ENCODE measurements around the gene LGALS13. TPM values are rescaled to one million over a fixed set of nuclear protein-coding genes. Genes with fewer than 3 reads are reported as not detected.

The LGALS13 gene
- total RNA-seq, 4 donors from 2014 or later, result not detected

GRCh38 chr19:39647918-39648317 lies 45.6 kb downstream of the LGALS13 start:
- DNase-seq (ENCODE audit: low spot score in 2 of 2), result no peak
- WGBS, result 43% methylated on average over 3 of the region's 3 CpGs
- Histone ChIP-seq H3K4me1 (no peaks in the 10 kb centered on the region), H3K27me3 (peaks cover 17% of the 10 kb centered on the region), H3K9me3 (no peaks in the 10 kb centered on the region), H3K4me3 (no peak overlapping the region), H3K36me3 (no peaks in the 10 kb centered on the region), H3K27ac (no peak overlapping the region)
- TF ChIP-seq CTCF (IDR thresholded peaks at IDR 0.05), result no peak
- TF ChIP-seq EP300 (IDR thresholded peaks at IDR 0.05), result no peak
- no peak for TF ChIP-seq POLR2A (IDR thresholded peaks at IDR 0.05)

- TF ChIP-seq CTCF (IDR thresholded peaks at IDR 0.05) (no peak), EP300 (IDR thresholded peaks at IDR 0.05) (no peak), POLR2AphosphoS5 (IDR thresholded peaks at IDR 0.05) (no peak), POLR2A (IDR thresholded peaks at IDR 0.05) (no peak)
- no peaks in the 10 kb centered on the region for H3K9me3 ChIP-seq
- WGBS, result 61% methylated on average over 3 of the region's 3 CpGs
- DNase-seq (ENCODE audit: low spot score in 2 of 2), result no peak
- H3K27me3 ChIP-seq, result peaks cover 8% of the 10 kb centered on the region
- no peak within 1 kb of the TSS for H3K27ac ChIP-seq
- no peaks in the 10 kb centered on the region for H3K36me3 ChIP-seq
- H3K4me1 ChIP-seq, result no peaks in the 10 kb centered on the region
- H3K4me3 ChIP-seq, result no peak within 1 kb of the TSS
Measured at GRCh38 chr19:39655613-39656012, 53.3 kb downstream of the LGALS13 start, which contains the start of gene LGALS16. Gene LGALS16, plus strand, starts transcription at chr19:39655913. Its CDS starts 49 bp downstream, at chr19:39655962.

Other genes starting within 250 kb of the LGALS13 start
- gene PAF1, start 211.4 kb upstream of the LGALS13 start, total RNA-seq, result 10 to 100 TPM; 24.8 to 42.4 (median 35.4) TPM
- 10 to 100 TPM; 36.3 to 57.8 (median 48.0) TPM for gene MED29, start 211.1 kb upstream of the LGALS13 start, total RNA-seq
- gene ZFP36, start 195.7 kb upstream of the LGALS13 start, total RNA-seq, result 100 to 1,000 TPM; 426 to 850 (median 540) TPM
- gene PLEKHG2, start 189.9 kb upstream of the LGALS13 start, total RNA-seq, result 10 to 100 TPM in 1 of 4 donors, 1 to 10 TPM in 3; 6.4 to 29.9 (median 7.7) TPM
- 1,000 to 10,000 TPM; 1,096 to 2,035 (median 1,787) TPM for gene RPS16, start 166.6 kb upstream of the LGALS13 start, total RNA-seq
- gene SUPT5H, start 156.9 kb upstream of the LGALS13 start, total RNA-seq, result 100 to 1,000 TPM in 1 of 4 donors, 10 to 100 TPM in 3; 59.4 to 135 (median 75.4) TPM
- gene TIMM50, start 121.7 kb upstream of the LGALS13 start, total RNA-seq, result 10 to 100 TPM; 44.9 to 57.9 (median 50.6) TPM
- gene DLL3, start 103.6 kb upstream of the LGALS13 start, total RNA-seq, result not detected
- not detected for gene SELENOV, start 87.4 kb upstream of the LGALS13 start, total RNA-seq
- 1 to 10 TPM in 2 of 4 donors, under 1 TPM in 2; 0.80 to 2.4 (median 1.2) TPM for gene EID2B, start 69.7 kb upstream of the LGALS13 start, total RNA-seq
- 10 to 100 TPM in 2 of 4 donors, 1 to 10 TPM in 2; 7.5 to 14.5 (median 12.1) TPM for gene EID2, start 62.4 kb upstream of the LGALS13 start, total RNA-seq
- not detected for gene LGALS16, start 53.4 kb downstream of the LGALS13 start, total RNA-seq
- not detected for gene LGALS14, start 102.0 kb downstream of the LGALS13 start, total RNA-seq
- gene CLC, start 135.5 kb downstream of the LGALS13 start, total RNA-seq, result not detected
- not detected for gene LEUTX, start 176.3 kb downstream of the LGALS13 start, total RNA-seq
- gene DYRK1B, start 231.6 kb downstream of the LGALS13 start, total RNA-seq, result 10 to 100 TPM; 17.9 to 31.7 (median 24.2) TPM
- 100 to 1,000 TPM; 193 to 333 (median 273) TPM for gene FBL, start 243.9 kb downstream of the LGALS13 start, total RNA-seq